ENCODE results near the gene HOXA6. TPM values are rescaled to one million over a fixed set of nuclear protein-coding genes. Genes with fewer than 3 reads are reported as not detected.

HOXA6 gene
- total RNA-seq, 2 experiments from 2014 or later: not detected

DNA sequence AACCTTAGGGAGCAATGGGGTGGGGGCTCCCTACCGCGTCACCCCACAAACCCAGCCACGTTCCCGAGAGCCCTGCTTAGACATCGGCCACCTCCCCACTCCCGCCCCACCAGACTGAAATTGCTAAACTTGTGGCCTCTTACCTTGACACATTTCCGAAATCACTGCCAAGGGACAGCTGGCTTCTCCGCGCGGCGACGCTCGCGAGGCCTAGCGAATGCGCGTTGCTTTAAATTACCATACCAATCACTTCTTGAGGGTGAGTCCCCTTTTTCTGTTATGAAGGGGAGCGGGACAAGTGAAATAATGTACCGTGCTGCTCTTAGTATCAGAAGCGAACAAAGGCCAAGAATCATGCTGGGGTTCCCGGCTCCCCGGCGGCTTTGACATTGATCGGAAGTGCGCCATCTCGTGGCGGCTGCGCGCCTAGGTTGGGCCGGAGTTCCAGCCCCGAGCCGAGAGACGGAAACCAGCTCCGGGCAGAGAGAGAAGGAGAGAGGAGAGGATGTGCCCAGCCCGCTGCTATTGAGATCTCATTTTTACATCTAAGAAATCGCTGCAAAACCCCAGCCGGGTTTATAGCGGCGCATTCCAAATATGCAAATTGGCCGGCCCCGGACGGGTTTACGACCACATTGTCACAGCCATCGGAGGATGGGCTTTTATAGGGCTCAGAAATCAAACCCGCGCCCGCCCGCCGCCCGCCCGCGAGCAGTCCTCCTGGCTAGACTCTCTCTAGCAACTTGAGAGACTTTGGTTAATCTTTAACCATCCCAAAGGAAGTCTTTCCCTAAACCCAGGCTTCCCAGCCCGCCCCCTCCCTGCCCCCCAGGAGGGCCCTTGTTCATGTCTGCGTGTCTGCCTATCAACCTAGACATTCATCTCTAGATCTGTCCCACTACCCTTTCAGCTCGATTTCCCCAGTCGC, 32.2 kb upstream of the HOXA6 start:
- H3K9me3 Mint-ChIP-seq: no peaks in the 10 kb centered on the region
- POLR2A ChIA-PET: no interaction called here
- peaks cover 0 to 48% of the 10 kb centered on the region in 2 experiments for H3K9me3 ChIP-seq (ENCODE audit: control insufficient read depth in 1 of 2, insufficient read depth in 1 of 2, low read length in 2 of 2)
- H3K4me1 ChIP-seq (ENCODE audit: insufficient read depth, low read length): peaks cover 28% of the 10 kb centered on the region
- no peak overlapping the region for H3K27ac Mint-ChIP-seq
- H3K4me1 Mint-ChIP-seq (ENCODE audit: low read depth): peaks cover 18% of the 10 kb centered on the region
- TF ChIP-seq, protein P1, sequence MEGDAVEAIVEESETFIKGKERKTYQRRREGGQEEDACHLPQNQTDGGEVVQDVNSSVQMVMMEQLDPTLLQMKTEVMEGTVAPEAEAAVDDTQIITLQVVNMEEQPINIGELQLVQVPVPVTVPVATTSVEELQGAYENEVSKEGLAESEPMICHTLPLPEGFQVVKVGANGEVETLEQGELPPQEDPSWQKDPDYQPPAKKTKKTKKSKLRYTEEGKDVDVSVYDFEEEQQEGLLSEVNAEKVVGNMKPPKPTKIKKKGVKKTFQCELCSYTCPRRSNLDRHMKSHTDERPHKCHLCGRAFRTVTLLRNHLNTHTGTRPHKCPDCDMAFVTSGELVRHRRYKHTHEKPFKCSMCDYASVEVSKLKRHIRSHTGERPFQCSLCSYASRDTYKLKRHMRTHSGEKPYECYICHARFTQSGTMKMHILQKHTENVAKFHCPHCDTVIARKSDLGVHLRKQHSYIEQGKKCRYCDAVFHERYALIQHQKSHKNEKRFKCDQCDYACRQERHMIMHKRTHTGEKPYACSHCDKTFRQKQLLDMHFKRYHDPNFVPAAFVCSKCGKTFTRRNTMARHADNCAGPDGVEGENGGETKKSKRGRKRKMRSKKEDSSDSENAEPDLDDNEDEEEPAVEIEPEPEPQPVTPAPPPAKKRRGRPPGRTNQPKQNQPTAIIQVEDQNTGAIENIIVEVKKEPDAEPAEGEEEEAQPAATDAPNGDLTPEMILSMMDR (IDR thresholded peaks at IDR 0.05): peak; percentile 90
- intact Hi-C loops (cut with DNase I, micrococcal nuclease): loop anchor here in 1 of 2 experiments (5.0 kb wide), 1 partner anchor 1227 kb away; no protein-coding TSS in a partner anchor
- peak in 11 of 14 experiments; percentile 41 to 85 (median 56) for DNase-seq
- peaks cover 73 to 90% of the 10 kb centered on the region in 2 experiments for H3K27me3 ChIP-seq (ENCODE audit: control insufficient read depth in 1 of 2, insufficient read depth in 2 of 2, low read length in 2 of 2)
- CTCF ChIA-PET: interaction anchor here (0.6 to 2.0 kb wide), 19 partner anchors 8 to 1310 kb away, joined by 3 to 17 read pairs (median 5); no protein-coding TSS in a partner anchor
- no peak overlapping the region for H3K27ac ChIP-seq (ENCODE audit: low read depth in 1 of 2, low read length in 2 of 2)
- H3K27me3 Mint-ChIP-seq: peaks cover 96% of the 10 kb centered on the region
- peak overlapping the region; percentile 57 for H3K4me3 Mint-ChIP-seq
- H3K36me3 Mint-ChIP-seq (ENCODE audit: low read depth): no peaks in the 10 kb centered on the region
- peak; percentile 78 for ATAC-seq (ENCODE audit: poor library complexity)
- H3K36me3 ChIP-seq (ENCODE audit: insufficient read depth, low read length): no peaks in the 10 kb centered on the region
- no peak overlapping the region for H3K4me3 ChIP-seq (ENCODE audit: low read length)

GRCh38 chr7:27179030-27179429, 31.5 kb upstream of the HOXA6 start:
- H3K36me3 ChIP-seq (ENCODE audit: insufficient read depth, low read length): no peaks in the 10 kb centered on the region
- H3K4me3 Mint-ChIP-seq: no peak overlapping the region
- ATAC-seq (ENCODE audit: poor library complexity): no peak
- intact Hi-C loops (cut with DNase I, micrococcal nuclease): loop anchor here in 1 of 2 experiments (5.0 kb wide), 1 partner anchor 1227 kb away; no protein-coding TSS in a partner anchor
- peaks cover 96% of the 10 kb centered on the region for H3K27me3 Mint-ChIP-seq
- TF ChIP-seq, protein P1 (IDR thresholded peaks at IDR 0.05): no peak
- H3K4me1 Mint-ChIP-seq (ENCODE audit: low read depth): peaks cover 15% of the 10 kb centered on the region
- no peak overlapping the region for H3K27ac ChIP-seq (ENCODE audit: low read depth in 1 of 2, low read length in 2 of 2)
- no peak for DNase-seq
- no peak overlapping the region for H3K4me3 ChIP-seq (ENCODE audit: low read length)
- peaks cover 29% of the 10 kb centered on the region for H3K4me1 ChIP-seq (ENCODE audit: insufficient read depth, low read length)
- CTCF ChIA-PET: interaction anchor here (0.7 to 2.0 kb wide), 11 partner anchors 8 to 1310 kb away, joined by 3 to 17 read pairs (median 7); no protein-coding TSS in a partner anchor
- POLR2A ChIA-PET: no interaction called here
- H3K9me3 Mint-ChIP-seq: no peaks in the 10 kb centered on the region
- peaks cover 76 to 92% of the 10 kb centered on the region in 2 experiments for H3K27me3 ChIP-seq (ENCODE audit: control insufficient read depth in 1 of 2, insufficient read depth in 2 of 2, low read length in 2 of 2)
- peaks cover 0 to 51% of the 10 kb centered on the region in 2 experiments for H3K9me3 ChIP-seq (ENCODE audit: control insufficient read depth in 1 of 2, insufficient read depth in 1 of 2, low read length in 2 of 2)
- H3K36me3 Mint-ChIP-seq (ENCODE audit: low read depth): no peaks in the 10 kb centered on the region
- no peak overlapping the region for H3K27ac Mint-ChIP-seq

DNA sequence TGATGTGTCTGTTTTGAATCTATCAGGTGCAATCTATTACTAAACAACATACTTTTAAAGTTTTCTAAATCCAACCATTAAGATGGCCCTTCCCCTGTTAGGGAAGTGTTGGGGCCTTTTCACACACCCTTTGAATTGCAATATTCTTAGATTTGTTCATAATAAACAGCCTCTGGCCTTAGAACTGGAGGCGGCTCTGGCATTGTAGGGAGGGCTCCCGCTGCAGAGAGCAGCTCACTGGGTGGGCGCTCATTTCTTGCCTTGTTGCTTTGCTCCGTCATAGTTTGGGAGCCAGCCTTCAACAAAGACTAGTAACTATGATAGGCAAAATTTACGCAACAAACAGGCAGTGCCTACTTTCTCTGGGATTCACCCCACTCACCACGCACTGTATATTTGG, 30.8 kb upstream of the HOXA6 start:
- peaks cover 0 to 45% of the 10 kb centered on the region in 2 experiments for H3K9me3 ChIP-seq (ENCODE audit: control insufficient read depth in 1 of 2, insufficient read depth in 1 of 2, low read length in 2 of 2)
- Mint-ChIP-seq H3K27ac (no peak overlapping the region), H3K27me3 (peaks cover 90% of the 10 kb centered on the region), H3K9me3 (no peaks in the 10 kb centered on the region), H3K36me3 (ENCODE audit: low read depth) (no peaks in the 10 kb centered on the region), H3K4me1 (ENCODE audit: low read depth) (peaks cover 10% of the 10 kb centered on the region), H3K4me3 (no peak overlapping the region)
- H3K27me3 ChIP-seq (ENCODE audit: control insufficient read depth in 1 of 2, insufficient read depth in 2 of 2, low read length in 2 of 2): peaks cover 71 to 92% of the 10 kb centered on the region in 2 experiments
- H3K36me3 ChIP-seq (ENCODE audit: insufficient read depth, low read length): no peaks in the 10 kb centered on the region
- CTCF ChIA-PET: interaction anchor here (0.8 to 2.0 kb wide), 5 partner anchors 9 to 19 kb away, joined by 3 to 13 read pairs (median 8); no protein-coding TSS in a partner anchor
- TF ChIP-seq, protein P1 (IDR thresholded peaks at IDR 0.05): no peak
- H3K27ac ChIP-seq (ENCODE audit: low read depth in 1 of 2, low read length in 2 of 2): no peak overlapping the region
- DNase-seq (no peak), ATAC-seq (ENCODE audit: poor library complexity) (no peak)
- H3K4me1 ChIP-seq (ENCODE audit: insufficient read depth, low read length): peaks cover 28% of the 10 kb centered on the region
- intact Hi-C loops (cut with DNase I, micrococcal nuclease): loop anchor here in 1 of 2 experiments (5.0 kb wide), 1 partner anchor 1226 kb away; no protein-coding TSS in a partner anchor
- POLR2A ChIA-PET: no interaction called here
- H3K4me3 ChIP-seq (ENCODE audit: low read length): no peak overlapping the region

Measured in CD4-positive, alpha-beta T cell (primary cell).